Smooth muscle cell (in vitro differentiated cells): Measurements from ENCODE around the gene GNG7. TPM values are rescaled to one million over a fixed set of nuclear protein-coding genes. Genes with fewer than 3 reads are reported as not detected.

ENCODE experiments used
- DNase-seq: peaks from one replicate; lab custom pipeline; 2025; ENCODE audit not compliant: unreplicated experiment; lab: John Stamatoyannopoulos, UW
- H2AFZ ChIP-seq: fragments of 200-600 bp; sonication (generic); 2 replicates; pipeline ENCODE4 v1.6.0; 2016; ENCODE audit warnings: antibody characterized with exemption, low read depth, mild to moderate bottlenecking
- H3F3A ChIP-seq: fragments of 200-600 bp; sonication (generic); 2 replicates; pipeline ENCODE4 v1.6.0; 2017; ENCODE audit warnings: antibody characterized with exemption, low read depth
- H3K27ac ChIP-seq: fragments of 200-600 bp; sonication (generic); 2 replicates; pipeline ENCODE4 v1.5.1; 2016; ENCODE audit warnings: low read depth, mild to moderate bottlenecking
- H3K27me3 ChIP-seq: fragments of 200-600 bp; sonication (generic); 2 replicates; pipeline ENCODE4 v1.6.1; 2016; ENCODE audit warnings: low read depth, mild to moderate bottlenecking
- H3K36me3 ChIP-seq: fragments of 200-600 bp; sonication (generic); 2 replicates; pipeline ENCODE4 v1.5.1; 2016; ENCODE audit warnings: low read depth
- H3K4me1 ChIP-seq: fragments of 200-600 bp; sonication (generic); 2 replicates; pipeline ENCODE4 v1.5.1; 2016; ENCODE audit warnings: low read depth
- H3K4me2 ChIP-seq: fragments of 200-600 bp; sonication (generic); 2 replicates; pipeline ENCODE4 v1.6.0; 2016; ENCODE audit warnings: mild to moderate bottlenecking
- H3K4me3 ChIP-seq: fragments of 200-600 bp; sonication (generic); 2 replicates; pipeline ENCODE4 v1.5.1; 2016; ENCODE audit warnings: mild to moderate bottlenecking
- H3K79me2 ChIP-seq: fragments of 200-600 bp; sonication (generic); 2 replicates; pipeline ENCODE4 v1.6.0; 2016; ENCODE audit warnings: low read depth, mild to moderate bottlenecking
- H3K9ac ChIP-seq: fragments of 200-600 bp; sonication (generic); 2 replicates; pipeline ENCODE4 v1.6.0; 2016; ENCODE audit warnings: low read depth
- H3K9me3 ChIP-seq: fragments of 200-600 bp; sonication (generic); replicated peaks from 2 replicates; pipeline ENCODE4 v1.5.1; 2016; ENCODE audit warnings: low read depth
- H4K20me1 ChIP-seq: fragments of 200-600 bp; sonication (generic); 2 replicates; pipeline ENCODE4 v1.6.0; 2016; ENCODE audit warnings: low read depth
- WGBS: methylation state at CpG from one replicate; pipeline ENCODE4 v1.1.7; 2016; ENCODE audit warnings: low lambda C conversion rate; 5-methylcytosine and 5-hydroxymethylcytosine counted together
- polyA plus RNA-seq: library from polyadenylated mRNA; unstranded; fragments of >200 nt; fragmentation: Nextera tagmentation; extraction: Ambion mirVana; gene quantifications from 2 replicates; pipeline ENCODE4 v1.2.1, GENCODE V29; 2016
- total RNA-seq: library from RNA; depleted of rRNA; stranded (reverse); fragments of >200 nt; gene quantifications from 2 replicates; pipeline ENCODE4 v1.2.3, GENCODE V29; 2014
- TF ChIP-seq, protein P1 (sequence below): fragments of 200-600 bp; sonication (generic); IDR thresholded peaks from 2 replicates; pipeline ENCODE4 v1.5.1; 2017; ENCODE audit warnings: borderline replicate concordance, mild to moderate bottlenecking, antibody characterized with exemption; ENCODE audit not compliant: insufficient read depth, poor library complexity, severe bottlenecking

The GNG7 gene
- total and polyA plus RNA-seq, 2 experiments from 2014 or later: 1.7 to 2.6 TPM

DNA sequence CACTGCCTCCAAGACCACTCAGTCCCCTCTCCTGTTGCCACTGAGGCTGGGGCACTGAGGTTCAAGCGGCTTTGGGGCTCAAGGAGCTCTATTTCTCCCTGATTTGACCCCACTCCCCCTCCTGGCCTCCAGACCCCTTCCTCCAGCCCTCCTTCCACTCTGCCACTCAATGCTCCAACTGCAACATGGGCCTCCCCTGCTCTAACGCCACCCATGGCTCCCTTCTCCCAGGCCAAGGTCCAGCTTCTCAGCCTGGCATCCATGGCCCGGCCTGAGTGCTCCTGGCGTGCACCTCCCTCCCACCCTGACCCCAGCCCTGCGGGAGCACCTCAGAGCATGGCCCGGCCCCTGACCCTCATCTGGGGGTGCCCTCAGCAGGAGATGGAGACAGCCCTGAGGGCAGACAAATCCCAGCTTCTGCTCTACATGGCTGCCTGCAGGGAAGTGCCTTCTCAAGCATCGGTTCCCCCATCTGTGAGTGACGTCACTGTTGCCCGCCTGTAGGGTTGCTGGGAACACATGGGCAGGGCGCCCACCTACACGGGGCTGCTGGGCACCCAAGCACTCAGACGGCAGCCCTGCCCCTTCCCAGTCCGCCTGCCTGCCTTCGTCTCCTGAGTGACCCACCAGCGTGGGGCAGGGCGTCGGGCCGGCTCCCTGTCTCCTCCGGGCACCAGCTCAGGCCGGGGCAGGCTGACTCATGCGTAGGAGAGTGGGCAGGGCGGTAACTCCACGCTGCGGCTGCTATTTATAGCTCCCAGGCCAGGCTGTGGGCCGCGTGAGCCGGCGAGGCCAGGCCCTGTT is 20.2 kb upstream of the GNG7 start:
- no peaks in the 10 kb centered on the region for H3K36me3 ChIP-seq
- H3K27ac ChIP-seq: no peak overlapping the region
- H3K4me3 ChIP-seq: no peak overlapping the region
- H3K27me3 ChIP-seq: no peaks in the 10 kb centered on the region
- DNase-seq: peak; percentile 49
- peaks cover 4% of the 10 kb centered on the region for H3K4me1 ChIP-seq
- H2AFZ ChIP-seq: no peak overlapping the region
- no peaks in the 10 kb centered on the region for H3K9me3 ChIP-seq
- H3F3A ChIP-seq: no peaks in the 10 kb centered on the region
- 25% methylated on average over 25 of the region's 28 CpGs for WGBS
- H3K4me2 ChIP-seq: peak overlapping the region; percentile 57
- H3K9ac ChIP-seq: no peak overlapping the region
- TF ChIP-seq, protein P1, sequence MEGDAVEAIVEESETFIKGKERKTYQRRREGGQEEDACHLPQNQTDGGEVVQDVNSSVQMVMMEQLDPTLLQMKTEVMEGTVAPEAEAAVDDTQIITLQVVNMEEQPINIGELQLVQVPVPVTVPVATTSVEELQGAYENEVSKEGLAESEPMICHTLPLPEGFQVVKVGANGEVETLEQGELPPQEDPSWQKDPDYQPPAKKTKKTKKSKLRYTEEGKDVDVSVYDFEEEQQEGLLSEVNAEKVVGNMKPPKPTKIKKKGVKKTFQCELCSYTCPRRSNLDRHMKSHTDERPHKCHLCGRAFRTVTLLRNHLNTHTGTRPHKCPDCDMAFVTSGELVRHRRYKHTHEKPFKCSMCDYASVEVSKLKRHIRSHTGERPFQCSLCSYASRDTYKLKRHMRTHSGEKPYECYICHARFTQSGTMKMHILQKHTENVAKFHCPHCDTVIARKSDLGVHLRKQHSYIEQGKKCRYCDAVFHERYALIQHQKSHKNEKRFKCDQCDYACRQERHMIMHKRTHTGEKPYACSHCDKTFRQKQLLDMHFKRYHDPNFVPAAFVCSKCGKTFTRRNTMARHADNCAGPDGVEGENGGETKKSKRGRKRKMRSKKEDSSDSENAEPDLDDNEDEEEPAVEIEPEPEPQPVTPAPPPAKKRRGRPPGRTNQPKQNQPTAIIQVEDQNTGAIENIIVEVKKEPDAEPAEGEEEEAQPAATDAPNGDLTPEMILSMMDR: no peak
- H3K79me2 ChIP-seq: no peaks in the 10 kb centered on the region
- no peaks in the 10 kb centered on the region for H4K20me1 ChIP-seq

DNA sequence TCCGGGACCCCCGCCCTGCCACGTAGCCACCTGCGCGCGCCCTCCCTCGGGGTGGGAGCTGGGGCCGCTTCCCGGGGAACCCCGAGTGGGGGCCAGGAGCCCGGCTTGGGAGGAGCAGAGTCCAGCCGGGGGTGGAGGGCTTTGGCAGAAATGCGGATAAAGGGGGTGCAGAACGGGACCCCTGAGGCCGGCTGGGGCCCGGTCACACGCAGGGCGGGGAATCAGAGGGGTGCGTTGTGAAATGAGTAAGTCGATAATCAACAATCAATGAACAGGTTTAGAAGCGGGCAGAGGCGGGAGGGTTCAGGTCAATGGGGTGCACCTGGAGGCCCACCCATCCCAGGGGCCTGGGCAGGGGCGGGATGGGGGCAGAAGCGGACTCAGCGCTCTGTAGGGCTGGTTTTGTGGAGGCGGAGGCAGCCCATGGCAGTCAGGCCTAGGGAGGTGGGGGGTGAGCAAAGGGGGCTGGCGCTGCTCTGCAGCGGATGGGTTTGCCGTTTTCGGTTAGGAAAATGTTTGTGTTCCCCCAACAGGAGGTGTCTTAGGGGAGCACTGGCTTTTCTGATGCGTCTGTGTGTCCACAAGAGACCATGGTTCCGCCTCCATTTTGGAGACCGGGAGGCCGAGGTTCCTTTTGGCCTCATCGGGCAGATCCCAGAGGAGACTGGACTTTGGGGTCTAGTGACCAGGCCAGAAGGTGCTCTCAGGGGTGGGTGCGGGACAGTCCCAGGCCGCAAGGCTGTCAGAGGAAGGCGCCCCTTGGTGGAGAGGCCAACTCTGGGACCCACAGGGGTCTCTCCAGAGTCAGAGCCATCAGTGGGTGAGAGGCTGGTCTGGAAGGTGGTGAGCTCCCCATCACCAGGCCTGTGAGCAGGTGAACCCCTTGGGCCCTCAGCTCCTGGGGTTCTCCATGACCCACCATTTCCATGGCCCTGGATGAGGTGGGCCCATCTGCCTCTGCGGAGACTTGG is 19.4 kb upstream of the GNG7 start:
- H3K4me2 ChIP-seq: peak overlapping the region; percentile 91
- TF ChIP-seq, protein P1: no peak
- no peaks in the 10 kb centered on the region for H3K36me3 ChIP-seq
- H3K27me3 ChIP-seq: no peaks in the 10 kb centered on the region
- WGBS: 43% methylated on average over 35 of the region's 39 CpGs
- H2AFZ ChIP-seq: peak overlapping the region; percentile 69
- DNase-seq: no peak
- no peaks in the 10 kb centered on the region for H3K9me3 ChIP-seq
- no peak overlapping the region for H3K9ac ChIP-seq
- H3F3A ChIP-seq: no peaks in the 10 kb centered on the region
- H3K27ac ChIP-seq: no peak overlapping the region
- H3K79me2 ChIP-seq: no peaks in the 10 kb centered on the region
- H3K4me1 ChIP-seq: peaks cover 4% of the 10 kb centered on the region
- peak overlapping the region; percentile 52 for H3K4me3 ChIP-seq
- H4K20me1 ChIP-seq: no peaks in the 10 kb centered on the region

DNA sequence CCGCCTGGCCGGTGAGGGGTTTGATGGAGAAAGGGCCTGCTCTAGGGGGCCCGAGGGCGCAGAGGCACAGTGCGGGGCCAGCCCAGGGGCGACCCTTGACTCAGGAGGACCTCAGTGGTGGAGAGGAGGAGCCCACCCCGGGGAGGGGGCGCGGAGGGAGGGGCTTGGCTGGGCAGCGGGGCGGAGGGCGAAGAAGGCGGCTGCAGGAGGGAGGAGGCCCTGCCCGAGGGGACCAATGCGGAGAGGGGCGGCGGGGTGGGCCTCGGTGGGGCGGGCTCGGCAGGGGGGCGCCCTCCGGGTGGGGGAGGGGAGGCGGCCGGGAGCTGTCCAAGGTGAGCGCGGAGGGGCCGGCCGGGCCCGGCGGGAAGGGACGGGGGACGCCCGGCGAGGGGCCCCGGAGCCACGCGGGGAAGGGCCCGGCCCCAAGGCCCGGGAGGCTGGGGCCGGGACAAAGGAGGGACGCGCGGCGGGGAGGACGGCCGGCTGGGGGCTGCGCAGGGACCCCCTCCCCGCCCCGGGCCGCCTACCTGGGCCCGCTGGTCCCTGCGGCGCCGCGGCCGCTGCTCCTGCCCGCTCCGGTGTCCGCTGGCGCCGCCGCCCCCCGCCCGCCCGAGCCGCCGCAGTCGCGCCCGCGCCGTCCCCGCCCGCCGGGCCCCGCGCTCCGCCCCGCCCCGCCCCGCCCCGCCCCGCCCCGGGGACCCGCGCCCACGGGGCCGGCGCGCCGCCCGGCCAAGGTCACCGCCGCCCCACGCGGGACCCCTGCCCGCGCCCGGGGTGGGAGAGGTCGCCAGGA is 18.5 kb upstream of the GNG7 start, which contains the start of gene DIRAS1:
TSS of gene DIRAS1 (minus strand) at position 596 of the 793 bp plus-strand sequence. CDS start 3,566 bp downstream, outside the sequence.
- no peaks in the 10 kb centered on the region for H3F3A ChIP-seq
- 0% methylated on average over 2 of the region's 100 CpGs for WGBS
- no peaks in the 10 kb centered on the region for H4K20me1 ChIP-seq
- peak within 1 kb of the TSS; percentile 55 for H3K4me3 ChIP-seq
- H3K9me3 ChIP-seq: no peaks in the 10 kb centered on the region
- no peaks in the 10 kb centered on the region for H3K79me2 ChIP-seq
- TF ChIP-seq, protein P1: no peak
- no peaks in the 10 kb centered on the region for H3K27me3 ChIP-seq
- H2AFZ ChIP-seq: peak within 1 kb of the TSS; percentile 69
- no peaks in the 10 kb centered on the region for H3K36me3 ChIP-seq
- peaks cover 4% of the 10 kb centered on the region for H3K4me1 ChIP-seq
- H3K4me2 ChIP-seq: peak within 1 kb of the TSS; percentile 92
- H3K9ac ChIP-seq: no peak within 1 kb of the TSS
- no peak within 1 kb of the TSS for H3K27ac ChIP-seq
- DNase-seq: no peak
